GM10847 (cell line): ENCODE results near the gene PRR12.

ENCODE experiments used
- POLR2A ChIP-seq: IDR thresholded peaks from 2 replicates; pipeline ENCODE4 v1.6.1; 2011; ENCODE audit not compliant: insufficient read length; ENCODE audit errors: extremely low read depth

Gene PRR12

GRCh38 chr19:49657493-49658138 lies 66.6 kb downstream of the PRR12 start:
- no peak for TF ChIP-seq POLR2A

- no peak for TF ChIP-seq POLR2A
Measured at GRCh38 chr19:49658139-49658517, 67.1 kb downstream of the PRR12 start.

GRCh38 chr19:49658566-49659442 lies 67.8 kb downstream of the PRR12 start:
- peak; percentile 8 for TF ChIP-seq POLR2A

GRCh38 chr19:49660338-49660961 lies 69.5 kb downstream of the PRR12 start:
- TF ChIP-seq POLR2A = no peak

- TF ChIP-seq POLR2A = no peak
Measured at GRCh38 chr19:49662011-49662410, 71.0 kb downstream of the PRR12 start.

- TF ChIP-seq POLR2A = no peak
Measured at GRCh38 chr19:49663224-49663623, 72.2 kb downstream of the PRR12 start.

- peak; percentile 57 for TF ChIP-seq POLR2A
Measured at GRCh38 chr19:49664171-49665035, 73.4 kb downstream of the PRR12 start.

- no peak for TF ChIP-seq POLR2A
Measured at GRCh38 chr19:49665036-49665350, 74.0 kb downstream of the PRR12 start.

GRCh38 chr19:49665351-49666119 lies 74.6 kb downstream of the PRR12 start, which contains the start of the genes BCL2L12 and IRF3:
Gene BCL2L12 (plus strand): TSS chr19:49665933. CDS start chr19:49666693, 760 bp downstream.
Gene IRF3 (minus strand): TSS chr19:49665857. CDS start chr19:49664838, 1,019 bp downstream.
- TF ChIP-seq POLR2A = no peak

GRCh38 chr19:49666120-49666444 lies 75.1 kb downstream of the PRR12 start:
- no peak for TF ChIP-seq POLR2A

- no peak for TF ChIP-seq POLR2A
Measured at GRCh38 chr19:49667473-49667872, 76.5 kb downstream of the PRR12 start.

GRCh38 chr19:49669516-49669915 lies 78.5 kb downstream of the PRR12 start:
- no peak for TF ChIP-seq POLR2A

- TF ChIP-seq POLR2A = no peak
Measured at GRCh38 chr19:49672131-49672919, 81.3 kb downstream of the PRR12 start.
